ENCODE data around the gene C4orf54.

C4orf54 gene

GRCh38 chr4:99648321-99648720 lies 9.3 kb downstream of the C4orf54 start:
- TF ChIP-seq CTCF (IDR thresholded peaks at IDR 0.05; ENCODE audit: low read depth, low read length): no peak
- no peak overlapping the region for H3K4me3 ChIP-seq (ENCODE audit: low read depth, low read length)

GRCh38 chr4:99647071-99647470 lies 10.6 kb downstream of the C4orf54 start:
- H3K4me3 ChIP-seq (ENCODE audit: low read depth, low read length): no peak overlapping the region
- no peak for TF ChIP-seq CTCF (IDR thresholded peaks at IDR 0.05; ENCODE audit: low read depth, low read length)

- no peak overlapping the region for H3K4me3 ChIP-seq (ENCODE audit: low read depth, low read length)
- no peak for TF ChIP-seq CTCF (IDR thresholded peaks at IDR 0.05; ENCODE audit: low read depth, low read length)
These were observed 12.0 kb downstream of the C4orf54 start for GRCh38 chr4:99645638-99646037.

GRCh38 chr4:99645036-99645435 lies 12.6 kb downstream of the C4orf54 start:
- no peak for TF ChIP-seq CTCF (IDR thresholded peaks at IDR 0.05; ENCODE audit: low read depth, low read length)
- H3K4me3 ChIP-seq (ENCODE audit: low read depth, low read length): no peak overlapping the region

GRCh38 chr4:99644453-99644852 lies 13.2 kb downstream of the C4orf54 start:
- no peak for TF ChIP-seq CTCF (IDR thresholded peaks at IDR 0.05; ENCODE audit: low read depth, low read length)
- H3K4me3 ChIP-seq (ENCODE audit: low read depth, low read length): no peak overlapping the region

GRCh38 chr4:99642725-99643489 lies 14.7 kb downstream of the C4orf54 start:
- H3K4me3 ChIP-seq (ENCODE audit: low read depth, low read length): no peak overlapping the region
- no peak for TF ChIP-seq CTCF (IDR thresholded peaks at IDR 0.05; ENCODE audit: low read depth, low read length)

GRCh38 chr4:99640676-99641075 lies 17.0 kb downstream of the C4orf54 start:
- H3K4me3 ChIP-seq (ENCODE audit: low read depth, low read length): no peak overlapping the region
- no peak for TF ChIP-seq CTCF (IDR thresholded peaks at IDR 0.05; ENCODE audit: low read depth, low read length)
